PFSK-1 (cell line): ENCODE measurements around the gene ASIC1.

Experiments used
- POLR2AphosphoS5 ChIP-seq: IDR thresholded peaks from 2 replicates; pipeline ENCODE4 v1.6.1; 2012; ENCODE audit warnings: low read depth, mild to moderate bottlenecking, control low read depth, low read length, moderate library complexity
- SIN3A ChIP-seq: IDR thresholded peaks from 2 replicates; pipeline ENCODE4 v1.6.1; 2012; ENCODE audit warnings: mild to moderate bottlenecking, low read length, moderate library complexity, borderline replicate concordance; ENCODE audit not compliant: insufficient read depth
- TAF1 ChIP-seq: IDR thresholded peaks from 2 replicates; pipeline ENCODE4 v1.6.1; 2012; ENCODE audit warnings: low read length, control low read depth, borderline replicate concordance; ENCODE audit not compliant: insufficient read depth
- TF ChIP-seq, protein P1 (sequence below), 2 experiments: IDR thresholded peaks; 2 replicates each; pipeline versions ENCODE4 v1.6.1 to v1.8.0; 2011 to 2012; ENCODE audit warnings: low read depth in 2 of 2, low read length in 2 of 2, control low read depth in 1 of 2, inconsistent platforms in 1 of 2, mild to moderate bottlenecking in 1 of 2, moderate library complexity in 1 of 2; ENCODE audit not compliant: insufficient read depth in 1 of 2

- TF ChIP-seq POLR2AphosphoS5, result no peak
- no peak for TF ChIP-seq SIN3A
- TF ChIP-seq, protein P1, sequence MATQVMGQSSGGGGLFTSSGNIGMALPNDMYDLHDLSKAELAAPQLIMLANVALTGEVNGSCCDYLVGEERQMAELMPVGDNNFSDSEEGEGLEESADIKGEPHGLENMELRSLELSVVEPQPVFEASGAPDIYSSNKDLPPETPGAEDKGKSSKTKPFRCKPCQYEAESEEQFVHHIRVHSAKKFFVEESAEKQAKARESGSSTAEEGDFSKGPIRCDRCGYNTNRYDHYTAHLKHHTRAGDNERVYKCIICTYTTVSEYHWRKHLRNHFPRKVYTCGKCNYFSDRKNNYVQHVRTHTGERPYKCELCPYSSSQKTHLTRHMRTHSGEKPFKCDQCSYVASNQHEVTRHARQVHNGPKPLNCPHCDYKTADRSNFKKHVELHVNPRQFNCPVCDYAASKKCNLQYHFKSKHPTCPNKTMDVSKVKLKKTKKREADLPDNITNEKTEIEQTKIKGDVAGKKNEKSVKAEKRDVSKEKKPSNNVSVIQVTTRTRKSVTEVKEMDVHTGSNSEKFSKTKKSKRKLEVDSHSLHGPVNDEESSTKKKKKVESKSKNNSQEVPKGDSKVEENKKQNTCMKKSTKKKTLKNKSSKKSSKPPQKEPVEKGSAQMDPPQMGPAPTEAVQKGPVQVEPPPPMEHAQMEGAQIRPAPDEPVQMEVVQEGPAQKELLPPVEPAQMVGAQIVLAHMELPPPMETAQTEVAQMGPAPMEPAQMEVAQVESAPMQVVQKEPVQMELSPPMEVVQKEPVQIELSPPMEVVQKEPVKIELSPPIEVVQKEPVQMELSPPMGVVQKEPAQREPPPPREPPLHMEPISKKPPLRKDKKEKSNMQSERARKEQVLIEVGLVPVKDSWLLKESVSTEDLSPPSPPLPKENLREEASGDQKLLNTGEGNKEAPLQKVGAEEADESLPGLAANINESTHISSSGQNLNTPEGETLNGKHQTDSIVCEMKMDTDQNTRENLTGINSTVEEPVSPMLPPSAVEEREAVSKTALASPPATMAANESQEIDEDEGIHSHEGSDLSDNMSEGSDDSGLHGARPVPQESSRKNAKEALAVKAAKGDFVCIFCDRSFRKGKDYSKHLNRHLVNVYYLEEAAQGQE (IDR thresholded peaks at IDR 0.05; ENCODE audit: insufficient read depth in 1 of 2, low read depth in 2 of 2, low read length in 2 of 2), result no peak
- no peak for TF ChIP-seq TAF1
These were observed 25.9 kb downstream of the ASIC1 start for GRCh38 chr12:50083301-50083700.
